VCaP (cell line): Measurements from ENCODE around the gene TAS2R60.
A peak's percentile ranks its signal among the peaks of the same experiment; 100 is the strongest.

ENCODE experiments used
- H3K27ac ChIP-seq: fragments of 450-650 bp; 2 replicates; pipeline ENCODE4 v1.5.1; 2017
- TF ChIP-seq, protein P1 (sequence below): fragments of 450-650 bp; conservative IDR thresholded peaks from 2 replicates; pipeline ENCODE4 v1.5.1; 2017; ENCODE audit warnings: mild to moderate bottlenecking, moderate library complexity

The TAS2R60 gene, protein sequence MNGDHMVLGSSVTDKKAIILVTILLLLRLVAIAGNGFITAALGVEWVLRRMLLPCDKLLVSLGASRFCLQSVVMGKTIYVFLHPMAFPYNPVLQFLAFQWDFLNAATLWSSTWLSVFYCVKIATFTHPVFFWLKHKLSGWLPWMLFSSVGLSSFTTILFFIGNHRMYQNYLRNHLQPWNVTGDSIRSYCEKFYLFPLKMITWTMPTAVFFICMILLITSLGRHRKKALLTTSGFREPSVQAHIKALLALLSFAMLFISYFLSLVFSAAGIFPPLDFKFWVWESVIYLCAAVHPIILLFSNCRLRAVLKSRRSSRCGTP

GRCh38 chr7:143443153-143443552, at the start of gene TAS2R60:
TAS2R60 (plus strand) TSS chr7:143443453; CDS start chr7:143443453, 0 bp downstream.
- TF ChIP-seq, protein P1, sequence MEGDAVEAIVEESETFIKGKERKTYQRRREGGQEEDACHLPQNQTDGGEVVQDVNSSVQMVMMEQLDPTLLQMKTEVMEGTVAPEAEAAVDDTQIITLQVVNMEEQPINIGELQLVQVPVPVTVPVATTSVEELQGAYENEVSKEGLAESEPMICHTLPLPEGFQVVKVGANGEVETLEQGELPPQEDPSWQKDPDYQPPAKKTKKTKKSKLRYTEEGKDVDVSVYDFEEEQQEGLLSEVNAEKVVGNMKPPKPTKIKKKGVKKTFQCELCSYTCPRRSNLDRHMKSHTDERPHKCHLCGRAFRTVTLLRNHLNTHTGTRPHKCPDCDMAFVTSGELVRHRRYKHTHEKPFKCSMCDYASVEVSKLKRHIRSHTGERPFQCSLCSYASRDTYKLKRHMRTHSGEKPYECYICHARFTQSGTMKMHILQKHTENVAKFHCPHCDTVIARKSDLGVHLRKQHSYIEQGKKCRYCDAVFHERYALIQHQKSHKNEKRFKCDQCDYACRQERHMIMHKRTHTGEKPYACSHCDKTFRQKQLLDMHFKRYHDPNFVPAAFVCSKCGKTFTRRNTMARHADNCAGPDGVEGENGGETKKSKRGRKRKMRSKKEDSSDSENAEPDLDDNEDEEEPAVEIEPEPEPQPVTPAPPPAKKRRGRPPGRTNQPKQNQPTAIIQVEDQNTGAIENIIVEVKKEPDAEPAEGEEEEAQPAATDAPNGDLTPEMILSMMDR = no peak
- H3K27ac ChIP-seq = no peak within 1 kb of the TSS

DNA sequence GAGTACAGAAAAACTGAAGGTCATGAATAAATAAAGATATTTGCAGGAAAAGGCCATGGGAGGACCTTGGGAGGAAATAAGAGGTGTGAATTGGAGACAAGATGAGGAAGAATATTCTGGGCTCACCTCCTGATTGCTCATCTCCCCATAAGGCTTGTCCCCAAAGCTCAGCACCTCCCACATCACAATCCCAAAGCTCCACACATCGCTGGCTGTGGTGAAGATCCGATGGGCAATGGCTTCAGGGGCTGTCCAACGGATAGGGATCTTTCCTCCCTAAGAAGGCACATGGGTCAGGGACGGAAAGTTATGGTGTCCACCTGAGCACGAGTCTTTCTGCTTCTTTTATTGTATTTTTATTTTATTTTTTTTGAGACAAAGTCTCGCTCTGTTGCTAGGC, 49.2 kb upstream of the TAS2R60 start:
- TF ChIP-seq, protein P1 = no peak
- no peak overlapping the region for H3K27ac ChIP-seq

DNA sequence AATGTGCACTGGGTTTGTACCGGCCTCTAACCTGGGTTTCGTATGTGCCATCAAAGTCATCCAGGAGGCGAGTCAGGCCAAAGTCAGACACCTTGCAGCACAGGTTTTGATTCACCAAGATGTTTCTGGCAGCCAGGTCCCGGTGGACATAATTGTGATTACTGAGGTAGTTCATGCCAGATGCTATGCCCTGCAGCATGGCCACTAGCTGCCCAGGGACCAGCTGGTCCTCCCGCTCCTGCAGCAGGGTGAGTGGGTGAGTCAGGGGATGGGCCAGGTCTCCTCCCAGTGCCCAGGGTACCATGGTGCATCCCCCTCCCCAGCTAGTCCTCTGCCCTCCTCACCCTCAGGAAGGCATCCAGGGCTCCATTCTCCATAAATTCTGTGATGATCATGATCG, 48.5 kb upstream of the TAS2R60 start:
- no peak overlapping the region for H3K27ac ChIP-seq
- TF ChIP-seq, protein P1 = no peak

DNA sequence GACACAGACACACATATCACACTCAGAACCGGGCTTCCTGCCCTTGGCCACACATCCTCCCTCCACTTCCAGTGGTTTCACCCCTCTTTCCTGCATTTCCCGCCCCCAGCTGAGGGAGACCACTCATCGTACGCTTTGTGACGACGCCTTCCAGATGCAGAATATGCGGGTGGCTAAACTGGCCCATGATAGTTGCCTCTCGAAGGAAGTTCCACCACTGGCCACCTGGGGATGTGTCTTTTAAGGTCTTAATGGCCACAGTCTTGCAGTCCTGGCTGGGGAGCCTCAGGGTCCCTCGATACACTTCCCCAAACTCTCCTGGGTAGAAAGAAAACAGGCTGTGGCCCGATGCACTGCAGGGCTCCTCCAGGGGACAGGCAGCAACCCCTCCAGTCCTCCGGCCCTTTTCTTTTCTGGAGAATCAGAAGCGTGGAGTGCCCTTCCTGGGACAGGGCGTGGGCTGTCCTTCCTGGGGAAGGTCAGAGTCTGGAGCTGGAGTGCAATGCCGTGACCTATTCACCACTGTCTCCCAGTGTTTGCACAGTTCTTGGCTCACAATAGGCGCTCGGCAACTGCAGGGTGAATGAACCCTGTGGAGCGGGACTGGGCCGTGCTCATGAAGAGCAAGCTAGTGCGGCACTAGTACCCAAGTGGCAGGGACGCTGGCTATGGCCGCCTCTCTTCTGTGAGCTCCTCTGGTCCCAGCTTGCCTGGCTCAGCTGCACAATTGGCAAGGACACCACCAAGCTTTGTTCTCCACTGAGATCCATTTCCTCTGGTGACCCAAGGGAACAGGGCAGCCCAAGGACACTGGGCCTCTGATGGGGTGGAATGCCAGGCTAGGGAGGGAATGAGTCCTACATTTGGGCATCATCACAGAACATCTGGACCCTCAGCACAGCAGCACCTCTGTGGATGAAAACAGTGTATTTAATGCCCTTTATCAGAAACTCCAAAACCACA, 47.8 kb upstream of the TAS2R60 start:
- H3K27ac ChIP-seq = no peak overlapping the region
- TF ChIP-seq, protein P1 = peak; percentile 9; the same call in 1 of the 2 replicates

DNA sequence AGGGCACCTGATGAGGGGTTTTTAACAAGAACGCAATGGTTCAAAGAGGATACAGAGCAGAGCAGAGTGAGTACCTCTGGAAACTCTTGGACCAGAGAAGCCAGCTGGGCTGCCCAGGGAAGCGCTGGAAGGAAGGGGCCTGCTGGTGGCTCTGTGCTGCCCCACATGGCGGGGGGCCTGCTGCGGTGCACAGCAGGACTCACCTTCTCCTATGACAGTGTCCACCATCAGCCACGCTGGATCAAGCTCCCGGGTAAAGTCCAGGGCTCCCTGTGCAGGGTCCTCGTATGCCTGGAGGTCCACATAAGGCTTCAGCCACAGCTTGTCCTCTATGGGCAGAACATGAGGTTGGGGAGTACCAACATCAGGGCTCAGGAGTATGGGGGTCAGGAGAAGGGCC, 47.1 kb upstream of the TAS2R60 start:
- TF ChIP-seq, protein P1 = no peak
- no peak overlapping the region for H3K27ac ChIP-seq

- H3K27ac ChIP-seq = no peak overlapping the region
- TF ChIP-seq, protein P1 = no peak
Measured at GRCh38 chr7:143396625-143397556, 46.4 kb upstream of the TAS2R60 start.
